ENCODE results near the gene RIT1. TPM values are rescaled to one million over a fixed set of nuclear protein-coding genes. Genes with fewer than 3 reads are reported as not detected.
A peak's percentile ranks its signal among the peaks of the same experiment; 100 is the strongest.

RIT1 gene
- total and polyA plus RNA-seq, 2 of the 13 experiments (the other 11 are each of a cell fraction or from before 2014, with no cell fraction given): 12.2 to 32.2 TPM

GRCh38 chr1:155941845-155942531 lies 30.8 kb upstream of the RIT1 start (continued):
- TF ChIP-seq ATF5 (CRISPR knock-in tag; IDR thresholded peaks at IDR 0.05; ENCODE audit: low read depth) (no peak), SP1 (IDR thresholded peaks at IDR 0.05) (no peak), SP1 (CRISPR knock-in tag; IDR thresholded peaks at IDR 0.05) (no peak), ZNF496 (CRISPR knock-in tag; IDR thresholded peaks at IDR 0.05; ENCODE audit: insufficient replicate concordance) (no peak), JDP2 (CRISPR knock-in tag; IDR thresholded peaks at IDR 0.05; ENCODE audit: borderline replicate concordance) (no peak), ZBTB33 (CRISPR knock-in tag; IDR thresholded peaks at IDR 0.05) (peak; percentile 89), ZNF512B (CRISPR knock-in tag; IDR thresholded peaks at IDR 0.05; ENCODE audit: borderline replicate concordance) (no peak), SRSF9 (IDR thresholded peaks at IDR 0.05; ENCODE audit: borderline replicate concordance, insufficient read depth, low read depth, low read length, poor library complexity, severe bottlenecking) (no peak), ZFP1 (CRISPR knock-in tag; IDR thresholded peaks at IDR 0.05) (no peak), ZNF280B (CRISPR knock-in tag; IDR thresholded peaks at IDR 0.05; ENCODE audit: borderline replicate concordance) (no peak), ZBTB4 (CRISPR knock-in tag; IDR thresholded peaks at IDR 0.05; ENCODE audit: borderline replicate concordance) (peak; percentile 59; the same call in 1 of the 2 replicates), FUBP1 (CRISPR knock-in tag; IDR thresholded peaks at IDR 0.05; ENCODE audit: borderline replicate concordance) (no peak), CHCHD3 (CRISPR knock-in tag; IDR thresholded peaks at IDR 0.05) (no peak), ZMAT5 (CRISPR knock-in tag; IDR thresholded peaks at IDR 0.05; ENCODE audit: borderline replicate concordance, low read depth) (no peak)
